H4 (cell line): Measurements from ENCODE around the gene BPTF. TPM values are rescaled to one million over a fixed set of nuclear protein-coding genes. Genes with fewer than 3 reads are reported as not detected.
"Not testable (repeated sequence)": the region's sequence is repeated elsewhere in the genome, so short reads cannot be mapped to it uniquely, and the experiment has no call there.

Experiments
- DNase-seq: peaks from one replicate; pipeline ENCODE4 v3.0.0-alpha.2; 2015; ENCODE audit warnings: low spot score
- total RNA-seq: library from RNA; depleted of rRNA; stranded (reverse); fragments of >200 nt; shearing (Covaris generic); gene quantifications from 2 replicates; pipeline ENCODE4 v1.2.3, GENCODE V29; 2014; rRNA removed

Gene BPTF, protein sequence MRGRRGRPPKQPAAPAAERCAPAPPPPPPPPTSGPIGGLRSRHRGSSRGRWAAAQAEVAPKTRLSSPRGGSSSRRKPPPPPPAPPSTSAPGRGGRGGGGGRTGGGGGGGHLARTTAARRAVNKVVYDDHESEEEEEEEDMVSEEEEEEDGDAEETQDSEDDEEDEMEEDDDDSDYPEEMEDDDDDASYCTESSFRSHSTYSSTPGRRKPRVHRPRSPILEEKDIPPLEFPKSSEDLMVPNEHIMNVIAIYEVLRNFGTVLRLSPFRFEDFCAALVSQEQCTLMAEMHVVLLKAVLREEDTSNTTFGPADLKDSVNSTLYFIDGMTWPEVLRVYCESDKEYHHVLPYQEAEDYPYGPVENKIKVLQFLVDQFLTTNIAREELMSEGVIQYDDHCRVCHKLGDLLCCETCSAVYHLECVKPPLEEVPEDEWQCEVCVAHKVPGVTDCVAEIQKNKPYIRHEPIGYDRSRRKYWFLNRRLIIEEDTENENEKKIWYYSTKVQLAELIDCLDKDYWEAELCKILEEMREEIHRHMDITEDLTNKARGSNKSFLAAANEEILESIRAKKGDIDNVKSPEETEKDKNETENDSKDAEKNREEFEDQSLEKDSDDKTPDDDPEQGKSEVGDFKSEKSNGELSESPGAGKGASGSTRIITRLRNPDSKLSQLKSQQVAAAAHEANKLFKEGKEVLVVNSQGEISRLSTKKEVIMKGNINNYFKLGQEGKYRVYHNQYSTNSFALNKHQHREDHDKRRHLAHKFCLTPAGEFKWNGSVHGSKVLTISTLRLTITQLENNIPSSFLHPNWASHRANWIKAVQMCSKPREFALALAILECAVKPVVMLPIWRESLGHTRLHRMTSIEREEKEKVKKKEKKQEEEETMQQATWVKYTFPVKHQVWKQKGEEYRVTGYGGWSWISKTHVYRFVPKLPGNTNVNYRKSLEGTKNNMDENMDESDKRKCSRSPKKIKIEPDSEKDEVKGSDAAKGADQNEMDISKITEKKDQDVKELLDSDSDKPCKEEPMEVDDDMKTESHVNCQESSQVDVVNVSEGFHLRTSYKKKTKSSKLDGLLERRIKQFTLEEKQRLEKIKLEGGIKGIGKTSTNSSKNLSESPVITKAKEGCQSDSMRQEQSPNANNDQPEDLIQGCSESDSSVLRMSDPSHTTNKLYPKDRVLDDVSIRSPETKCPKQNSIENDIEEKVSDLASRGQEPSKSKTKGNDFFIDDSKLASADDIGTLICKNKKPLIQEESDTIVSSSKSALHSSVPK (N-terminal part only)
- 14.1 and 23.4 TPM in 2 replicates for total RNA-seq

DNA sequence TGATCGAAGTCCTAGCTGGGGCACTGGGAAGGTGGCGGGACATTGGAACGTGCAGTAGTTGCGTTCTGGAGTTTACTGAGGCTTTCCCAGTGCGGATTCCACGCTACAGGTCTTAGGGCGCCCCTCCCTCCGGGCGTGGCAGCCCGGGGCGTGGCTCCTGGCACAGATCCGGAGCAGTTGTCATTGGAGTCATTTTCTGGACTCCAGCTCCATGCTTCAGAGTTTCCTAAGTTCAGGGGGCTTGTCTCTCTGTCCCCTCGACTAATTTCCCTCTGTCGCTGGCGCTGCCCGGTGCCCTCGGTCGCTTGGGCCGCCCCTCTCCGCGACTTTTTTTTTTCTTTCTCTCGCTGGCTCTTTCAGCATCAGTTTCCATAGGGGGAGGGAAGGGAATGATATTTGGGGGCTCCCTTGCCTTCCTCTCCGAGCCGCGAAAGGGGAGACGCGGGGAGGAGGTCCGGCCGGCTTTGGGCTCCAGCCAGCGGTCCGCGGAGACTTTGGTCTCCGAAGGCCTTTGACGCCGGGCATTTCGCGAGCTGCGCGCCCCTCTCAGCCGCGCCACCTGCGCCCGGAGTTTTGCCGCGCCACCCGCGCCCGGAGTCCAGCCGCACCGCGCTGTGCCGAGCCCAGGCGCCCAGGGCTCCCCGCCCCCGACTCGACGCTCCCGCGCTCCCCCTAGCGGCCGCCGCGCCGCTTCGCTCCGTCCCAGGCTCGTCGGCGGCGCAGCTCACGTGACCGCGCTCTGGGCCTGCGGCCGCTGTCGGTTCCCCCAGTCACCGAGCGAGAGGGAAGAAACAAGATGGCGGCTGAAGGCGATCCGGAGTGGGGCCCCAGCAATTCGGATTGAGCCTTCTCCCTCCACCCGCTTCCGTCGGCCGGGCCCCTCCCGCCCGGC is at the start of gene BPTF:
Gene BPTF, plus strand, starts transcription at position 769 of the 892 bp plus-strand sequence. CDS start 222 bp downstream, outside the sequence.
- DNase-seq: peak; percentile 90

DNA sequence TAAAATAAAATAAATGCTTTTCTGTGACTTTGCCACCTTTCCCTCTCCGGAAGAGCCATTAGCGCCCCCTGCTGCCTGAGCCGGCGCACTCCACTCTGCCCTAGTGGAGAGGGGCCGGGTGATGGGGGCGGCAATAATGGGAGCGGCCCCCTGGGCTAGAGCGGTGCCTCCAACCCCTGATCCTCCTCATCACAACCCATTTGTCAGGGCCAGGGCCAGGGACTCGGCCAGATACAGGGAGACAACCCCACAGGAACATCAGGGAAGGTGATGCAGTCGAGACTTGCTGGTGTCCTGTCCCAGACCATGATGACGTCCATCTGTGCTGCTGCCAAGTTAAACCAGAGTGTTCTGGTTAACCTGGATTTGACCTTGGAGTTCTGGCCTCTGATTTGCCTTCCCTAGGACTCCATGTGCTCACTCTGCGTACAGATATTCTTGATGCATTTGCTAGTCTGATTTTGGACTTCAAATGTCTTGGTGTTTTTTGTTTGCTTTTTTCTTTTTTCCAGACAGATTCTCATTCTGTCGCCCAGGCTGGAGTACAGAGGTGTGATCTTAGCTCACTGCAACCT is 46.1 kb upstream of the BPTF start:
- peak; percentile 58 for DNase-seq

DNA sequence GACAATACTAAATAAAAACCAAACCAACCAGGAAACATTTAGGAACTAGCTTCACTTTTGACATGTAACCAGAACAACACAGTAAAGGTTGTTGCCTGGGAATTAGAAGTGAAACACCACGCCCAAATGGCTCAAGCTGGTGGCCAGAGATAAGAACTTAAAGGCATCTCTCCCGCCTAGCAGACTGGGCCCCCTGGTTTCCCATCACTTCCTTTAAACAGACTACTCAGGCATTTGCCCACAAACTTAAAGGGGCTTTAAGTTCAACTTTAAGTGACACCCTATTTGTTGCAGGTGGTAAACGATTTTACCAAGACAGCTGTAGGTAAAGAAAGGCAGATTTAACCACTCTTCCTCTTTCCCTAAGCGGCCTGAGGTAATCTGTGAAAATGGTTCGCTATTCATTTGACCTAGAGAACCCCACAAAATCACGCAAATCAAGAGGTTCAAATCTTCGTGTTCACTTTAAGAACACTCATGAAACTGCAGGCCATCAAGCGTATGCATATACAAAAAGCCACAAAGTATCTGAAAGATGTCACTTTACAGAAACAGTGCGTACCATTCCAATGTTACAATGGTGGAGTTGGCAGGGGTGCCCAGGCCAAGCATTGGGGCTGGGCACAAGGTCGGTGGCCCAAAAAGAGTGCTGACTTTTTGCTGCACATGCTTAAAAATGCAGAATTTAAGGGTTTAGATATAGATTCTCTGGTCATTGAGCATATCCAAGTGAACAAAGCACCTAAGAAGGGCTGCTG is 40.8 kb upstream of the BPTF start:
- DNase-seq: no peak

DNA sequence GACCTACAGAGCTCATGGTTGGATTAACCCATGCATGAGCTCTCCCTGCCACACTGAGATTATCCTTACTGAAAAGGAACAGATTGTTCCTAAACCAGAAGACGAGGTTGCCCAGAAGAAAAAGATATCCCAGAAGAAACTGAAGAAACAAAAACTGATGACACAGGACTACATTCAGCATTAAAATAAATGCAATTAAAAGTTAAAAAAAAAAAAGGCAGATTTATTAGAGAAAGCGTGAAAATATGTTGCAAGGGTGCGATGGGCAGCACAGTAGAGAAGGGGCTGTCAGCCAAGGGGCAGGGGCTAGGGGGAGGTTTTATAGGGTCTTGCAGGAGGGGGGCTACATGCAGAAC is 40.2 kb upstream of the BPTF start:
- DNase-seq: no peak

DNA sequence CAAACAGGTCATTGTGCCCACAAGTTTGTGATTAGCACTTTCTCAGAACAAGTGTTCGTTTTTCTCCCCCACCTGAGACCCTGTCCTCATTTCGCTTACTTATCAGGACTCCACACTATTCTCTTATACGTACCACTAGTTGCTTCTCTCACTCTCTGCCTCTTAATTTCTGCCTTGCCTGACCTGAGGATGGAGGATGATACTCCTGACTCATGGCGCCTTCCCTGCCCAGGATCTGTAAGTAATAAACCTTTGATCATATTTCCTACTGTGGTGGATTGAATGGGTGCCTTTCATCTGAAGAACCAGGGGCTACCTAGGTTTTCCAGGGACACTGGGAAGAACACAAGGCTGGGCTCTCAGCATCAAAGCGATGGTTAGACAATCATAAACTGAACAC is 39.8 kb upstream of the BPTF start:
- no peak for DNase-seq

DNA sequence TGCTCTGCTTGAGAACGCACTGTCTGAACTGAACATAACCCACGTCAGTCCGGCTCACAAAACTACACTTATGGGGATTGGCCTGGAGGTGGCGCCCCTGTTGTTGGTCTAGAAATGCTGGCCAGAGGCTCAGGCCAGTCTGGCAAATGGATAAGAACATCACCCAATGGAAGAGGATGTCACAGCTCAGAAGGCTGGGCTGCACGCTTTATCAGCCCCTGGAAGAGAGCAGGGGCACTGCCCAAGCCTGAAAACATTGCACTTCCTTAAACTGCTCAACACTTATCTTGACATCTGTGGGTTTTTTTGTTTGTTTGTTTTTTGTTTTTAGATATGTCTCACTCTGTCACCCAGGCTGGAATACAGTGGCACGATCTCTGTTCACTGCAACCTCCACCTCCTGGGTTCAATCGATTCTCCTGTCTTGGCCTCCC is 24.8 kb upstream of the BPTF start:
- peak; percentile 54 for DNase-seq

DNA sequence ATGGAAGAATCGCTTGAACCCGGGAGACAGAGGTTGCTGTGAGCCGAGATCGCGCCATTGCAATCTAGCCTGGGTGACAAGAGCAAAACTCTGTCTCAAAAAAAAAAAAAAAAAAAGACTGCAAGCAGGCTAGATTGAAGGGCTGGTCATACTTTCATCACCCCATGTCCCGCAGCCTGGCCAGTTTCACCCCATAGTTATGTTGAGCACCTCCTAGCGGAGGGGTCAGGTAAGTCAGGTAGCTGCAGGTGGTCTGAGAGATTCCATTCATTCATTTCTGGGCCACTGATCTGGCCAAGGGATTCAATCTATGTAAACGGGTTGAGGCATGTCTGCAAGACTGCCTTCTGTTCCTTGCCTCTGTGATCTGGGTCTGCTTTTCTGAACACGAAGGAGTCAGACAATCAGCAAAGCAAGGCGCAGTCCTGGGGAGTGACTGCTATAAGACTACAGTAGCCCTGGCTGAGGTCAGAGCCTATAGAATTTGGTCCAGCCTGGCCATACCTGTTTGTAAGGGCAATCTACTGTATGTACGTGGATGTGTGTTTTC is 23.6 kb upstream of the BPTF start:
- DNase-seq: no peak

DNA sequence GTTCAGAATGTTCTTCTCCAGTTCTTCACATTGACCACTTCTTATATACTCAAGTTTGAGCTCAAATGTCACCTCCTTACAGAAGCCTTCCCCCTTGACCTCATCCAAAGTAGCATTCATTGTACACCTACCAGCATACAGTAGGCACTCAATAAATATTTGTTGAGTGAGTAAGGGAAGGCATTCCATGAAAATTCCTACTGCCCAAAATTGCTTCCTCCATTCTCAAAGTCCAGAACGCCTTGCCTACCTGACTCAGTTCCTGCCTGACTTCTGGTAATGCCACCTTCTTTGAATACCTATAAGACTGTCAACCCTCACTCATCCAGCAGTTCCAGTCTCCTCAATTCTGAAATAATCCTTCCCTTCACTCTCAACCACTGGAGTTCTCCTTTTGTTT is 14.8 kb upstream of the BPTF start:
- no peak for DNase-seq

DNA sequence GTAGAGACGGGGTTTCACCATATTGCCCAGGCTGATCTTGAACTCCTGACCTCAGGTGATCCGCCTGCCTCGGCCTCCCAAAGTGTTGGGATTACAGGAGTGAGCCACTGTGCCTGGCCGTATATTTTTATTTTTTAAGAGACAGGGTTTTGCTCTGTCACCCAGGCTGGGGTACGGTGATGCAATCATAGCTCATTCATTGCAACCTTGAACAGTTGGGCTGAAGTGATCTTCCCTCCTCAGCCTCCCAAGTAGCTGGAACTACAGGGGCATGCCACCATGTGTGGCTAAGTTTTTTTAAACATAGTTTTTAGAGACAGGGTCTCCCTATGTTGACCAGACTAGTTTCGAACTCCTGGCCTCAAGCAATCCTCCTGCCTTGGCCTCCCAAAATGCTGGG is 12.9 kb upstream of the BPTF start:
- DNase-seq: not testable (repeated sequence)

DNA sequence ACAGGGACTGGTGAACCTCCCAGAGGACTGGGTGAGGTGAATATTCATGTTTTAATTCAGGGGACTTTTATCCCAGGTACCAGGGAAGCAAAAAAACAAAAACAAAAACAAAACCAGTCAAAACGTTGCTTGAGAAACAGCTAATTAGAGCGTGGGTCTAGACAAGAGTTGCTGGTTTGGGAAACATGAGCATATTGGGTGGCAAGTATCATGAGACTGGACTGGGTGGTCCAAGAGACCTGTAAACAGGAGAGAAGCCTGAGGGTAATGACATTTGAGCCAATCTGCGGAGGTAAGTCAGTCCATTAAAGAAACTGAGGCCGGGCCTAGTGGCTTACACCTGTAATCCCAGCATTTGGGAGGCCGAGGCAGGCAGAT is 11.5 kb upstream of the BPTF start:
- no peak for DNase-seq

DNA sequence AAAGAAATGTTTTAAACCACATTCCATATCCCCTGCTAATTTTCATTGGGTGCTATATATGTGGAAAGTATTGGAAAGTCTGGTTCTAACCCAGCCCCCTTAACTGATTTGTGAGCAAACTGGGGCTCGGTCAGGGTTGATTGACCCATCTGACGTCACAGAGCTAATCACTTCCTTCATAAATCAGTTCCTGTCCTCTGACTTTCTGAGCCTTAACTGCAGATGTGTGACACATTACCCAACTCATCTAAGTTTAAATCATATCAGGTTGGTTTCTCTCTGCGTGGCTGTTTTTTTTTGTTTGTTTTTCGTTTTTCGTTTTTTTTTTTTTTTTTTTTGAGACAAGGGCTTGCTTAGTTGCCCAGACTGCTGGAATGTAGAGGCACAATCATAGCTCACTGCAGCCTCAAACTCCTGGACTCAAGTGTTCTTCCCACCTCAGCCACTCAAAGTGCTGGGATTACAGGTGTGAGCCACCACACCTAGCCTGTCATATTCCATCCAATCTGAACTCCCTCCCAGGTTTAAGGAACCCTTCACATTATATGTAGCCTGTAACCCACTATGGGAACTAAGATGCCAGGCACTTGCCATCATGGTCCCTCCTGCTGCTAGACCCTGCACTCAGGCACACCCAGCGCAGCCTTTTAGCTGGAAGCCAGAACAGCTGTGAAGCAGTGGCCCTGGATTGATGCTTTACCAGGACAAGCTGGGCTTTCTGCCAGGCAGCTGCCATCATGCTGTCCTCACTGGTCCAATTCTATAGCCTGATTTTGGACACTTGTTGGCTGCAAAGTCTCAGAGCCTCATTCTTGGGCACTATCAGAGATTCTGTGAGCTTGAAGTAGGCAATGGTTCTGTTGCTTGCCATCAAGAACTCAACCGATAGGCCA is 6.9 kb upstream of the BPTF start:
- DNase-seq: no peak

DNA sequence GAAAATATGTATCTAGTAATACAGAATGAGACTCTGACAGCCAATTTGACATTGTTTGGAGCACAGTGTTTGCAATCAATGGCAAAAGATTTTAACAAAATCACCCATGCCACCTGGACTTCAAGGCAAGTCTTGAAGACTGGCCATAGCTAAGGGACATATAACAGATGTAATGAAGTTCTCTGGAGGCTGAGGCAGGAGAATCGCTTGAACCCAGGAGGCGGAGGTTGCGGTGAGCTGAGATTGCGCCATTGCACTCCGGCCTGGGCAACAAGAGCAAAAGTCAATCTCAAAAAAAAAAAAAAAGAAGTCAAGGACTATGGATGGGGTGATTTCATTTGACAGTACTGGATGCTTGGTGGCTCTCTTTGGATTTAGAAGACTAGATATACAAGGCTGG is 5.6 kb upstream of the BPTF start:
- no peak for DNase-seq

DNA sequence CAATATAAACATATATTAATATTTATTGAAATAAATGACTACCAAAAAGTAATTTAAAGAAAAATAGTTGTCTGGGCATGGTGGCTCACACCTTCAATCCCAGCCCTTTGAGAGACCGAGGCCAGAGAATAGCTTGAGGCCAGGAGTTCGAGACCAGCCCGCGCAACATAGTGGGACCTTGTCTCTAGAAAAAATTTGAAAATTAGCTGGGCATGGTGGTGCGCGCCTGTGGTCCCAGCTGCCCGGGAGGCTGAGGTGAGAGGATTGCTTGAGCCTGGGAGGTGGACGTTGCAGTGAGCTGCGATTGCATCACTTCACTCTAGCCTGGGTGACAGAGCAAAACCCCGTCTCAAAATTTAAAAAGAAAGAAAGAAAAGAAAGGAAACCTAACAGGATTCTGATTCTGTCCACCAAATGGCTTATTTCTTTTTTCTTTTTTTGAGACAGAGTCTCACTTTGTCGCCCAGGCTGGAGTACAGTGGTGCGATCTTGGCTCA is 3.4 kb upstream of the BPTF start:
- no peak for DNase-seq

DNA sequence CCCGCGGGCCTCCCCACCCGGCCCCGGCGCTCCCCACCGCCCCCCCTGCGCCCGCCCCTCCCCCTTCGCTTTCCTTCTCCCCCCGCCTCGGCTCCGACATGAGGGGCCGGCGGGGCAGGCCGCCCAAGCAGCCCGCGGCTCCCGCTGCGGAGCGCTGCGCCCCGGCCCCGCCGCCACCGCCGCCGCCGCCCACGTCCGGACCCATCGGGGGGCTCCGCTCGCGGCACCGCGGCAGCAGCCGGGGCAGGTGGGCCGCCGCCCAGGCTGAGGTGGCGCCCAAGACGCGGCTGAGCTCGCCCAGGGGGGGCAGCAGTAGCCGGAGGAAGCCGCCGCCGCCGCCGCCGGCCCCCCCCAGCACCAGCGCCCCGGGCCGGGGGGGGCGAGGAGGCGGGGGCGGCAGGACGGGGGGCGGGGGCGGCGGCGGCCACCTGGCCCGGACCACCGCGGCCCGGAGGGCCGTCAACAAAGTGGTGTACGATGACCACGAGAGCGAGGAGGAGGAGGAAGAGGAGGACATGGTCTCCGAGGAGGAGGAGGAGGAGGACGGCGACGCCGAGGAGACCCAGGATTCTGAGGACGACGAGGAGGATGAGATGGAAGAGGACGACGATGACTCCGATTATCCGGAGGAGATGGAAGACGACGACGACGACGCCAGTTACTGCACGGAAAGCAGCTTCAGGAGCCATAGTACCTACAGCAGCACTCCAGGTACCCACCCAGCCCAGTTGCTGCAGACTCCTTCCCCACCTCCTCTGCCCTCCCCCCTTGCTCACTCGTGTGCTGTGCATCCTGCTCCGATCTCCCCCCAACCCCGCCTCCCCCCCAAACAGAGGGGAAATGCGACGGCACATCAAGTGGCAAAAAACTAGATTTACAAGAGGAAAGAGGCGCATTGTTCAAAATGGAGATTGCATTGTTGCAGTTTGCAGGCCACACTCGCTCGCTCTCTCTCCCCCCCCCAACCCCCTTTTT is 611 bp downstream of the BPTF start:
- peak; percentile 39 for DNase-seq

DNA sequence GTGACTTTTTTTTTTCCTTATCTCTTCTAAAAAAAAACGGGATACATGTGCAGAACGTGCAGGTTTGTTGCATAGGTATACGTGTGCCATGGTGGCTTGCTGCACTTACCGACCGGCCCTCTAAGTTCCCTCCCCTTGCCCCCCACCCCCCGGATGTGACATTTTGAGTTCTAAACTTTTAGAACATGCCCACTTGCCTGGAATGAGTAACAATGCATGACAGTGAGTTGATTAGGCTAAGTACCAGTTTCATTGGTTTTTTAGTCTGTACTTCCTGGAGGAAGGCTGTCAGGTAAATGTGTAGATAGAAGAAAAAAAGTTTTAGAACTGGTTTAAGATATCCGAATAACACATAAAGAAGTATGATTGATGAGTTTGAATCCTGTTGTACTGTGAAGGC is 4.0 kb downstream of the BPTF start:
- DNase-seq: no peak

DNA sequence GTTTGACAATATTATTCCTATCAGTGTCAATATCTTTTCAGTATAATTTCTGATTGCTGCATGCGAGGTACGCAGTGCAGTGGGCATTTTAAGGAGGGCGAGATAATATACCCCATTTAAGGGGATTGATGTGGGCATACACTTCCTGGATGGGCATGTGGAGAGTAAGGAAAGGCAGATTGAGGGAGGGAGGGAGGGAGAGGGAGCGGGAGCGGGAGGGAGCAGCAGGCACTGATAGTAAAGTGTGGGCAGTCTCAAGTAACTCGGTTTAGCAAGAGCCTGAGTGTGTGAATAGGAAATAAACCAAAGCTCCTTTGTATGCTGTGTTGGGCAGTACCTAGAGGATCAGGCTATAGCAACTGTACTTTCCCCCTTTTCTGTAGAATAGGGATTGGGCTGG is 5.1 kb downstream of the BPTF start:
- no peak for DNase-seq

DNA sequence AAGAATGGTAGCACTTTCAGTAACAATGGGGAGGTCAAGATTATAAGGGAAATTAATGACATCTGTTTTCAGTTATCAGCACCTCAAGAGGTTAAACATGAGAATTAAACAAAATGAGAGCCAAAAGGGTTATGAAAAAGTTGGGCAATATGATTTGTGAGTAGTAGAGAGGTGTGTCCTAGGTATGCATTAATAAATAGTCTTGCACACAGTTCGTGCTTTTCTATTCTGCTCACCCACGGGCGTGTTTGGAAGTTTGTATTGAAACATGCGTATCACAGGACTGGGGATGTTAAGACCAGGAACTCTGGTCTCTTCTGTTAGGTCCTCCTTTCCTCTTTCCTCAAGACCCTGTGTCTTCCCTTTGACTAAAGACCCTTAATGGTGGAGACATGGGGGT is 6.0 kb downstream of the BPTF start:
- DNase-seq: no peak
